Liver (tissue), 9 donors: ENCODE measurements around the gene AP1S1. TPM values are rescaled to one million over a fixed set of nuclear protein-coding genes. Genes with fewer than 3 reads are reported as not detected.

Experiments used
- DNase-seq: peaks from one replicate; pipeline ENCODE4 v3.0.0-alpha.2; 2017; ENCODE audit warnings: low spot score
- H3K27ac ChIP-seq, 2 donors: one replicate each; pipeline ENCODE4 v1.7.0; 2013; ENCODE audit warnings: inconsistent platforms in 2 of 2, low read length in 2 of 2, control low read depth in 1 of 2, low read depth in 1 of 2, mild to moderate bottlenecking in 1 of 2
- H3K27me3 ChIP-seq, 4 donors: one replicate each; pipeline versions ENCODE4 v1.6.1 to v1.7.0; 2013; ENCODE audit warnings: low read length in 3 of 4, inconsistent platforms in 1 of 4, mild to moderate bottlenecking in 1 of 4, moderate library complexity in 1 of 4; ENCODE audit not compliant: control insufficient read depth in 4 of 4, insufficient read depth in 4 of 4
- H3K36me3 ChIP-seq, 4 donors: one replicate each; pipeline versions ENCODE4 v1.6.1 to v1.7.0; 2013; ENCODE audit warnings: low read length in 3 of 4, mild to moderate bottlenecking in 3 of 4, low read depth in 1 of 4, moderate library complexity in 1 of 4; ENCODE audit not compliant: control insufficient read depth in 4 of 4, insufficient read depth in 3 of 4
- H3K4me1 ChIP-seq, 4 donors: one replicate each; pipeline versions ENCODE4 v1.6.1 to v1.7.0; 2013; ENCODE audit warnings: low read length in 3 of 4, mild to moderate bottlenecking in 3 of 4, moderate library complexity in 1 of 4; ENCODE audit not compliant: control insufficient read depth in 4 of 4, insufficient read depth in 4 of 4
- H3K4me3 ChIP-seq, 3 donors: one replicate each; pipeline versions ENCODE4 v1.6.1 to v1.7.0; 2013; ENCODE audit warnings: low read length in 3 of 3, control low read depth in 1 of 3, low read depth in 1 of 3, mild to moderate bottlenecking in 1 of 3
- H3K9ac ChIP-seq, 2 donors: one replicate each; pipeline ENCODE4 v1.7.0; 2013; ENCODE audit warnings: low read length in 2 of 2, mild to moderate bottlenecking in 2 of 2, moderate library complexity in 2 of 2, control low read depth in 1 of 2, low read depth in 1 of 2
- H3K9me3 ChIP-seq, 4 donors: one replicate each; pipeline versions ENCODE4 v1.6.1 to v1.7.0; 2013; ENCODE audit warnings: low read length in 3 of 4; ENCODE audit not compliant: control insufficient read depth in 4 of 4
- CTCF ChIP-seq: fragments of 150-350 bp; IDR thresholded peaks from 2 replicates; pipeline ENCODE4 v1.5.1; 2017; ENCODE audit warnings: improper control_type of control experiment, low read depth, low read length; ENCODE audit not compliant: missing input control
- EGR1 ChIP-seq, 2 donors: IDR thresholded peaks; 2 replicates each; pipeline ENCODE4 v1.6.1; 2016 to 2018; ENCODE audit warnings: antibody characterized with exemption in 2 of 2, low read depth in 2 of 2
- FOXA1 ChIP-seq: IDR thresholded peaks from 2 replicates; pipeline ENCODE4 v1.6.1; 2016; ENCODE audit warnings: antibody characterized with exemption
- FOXA2 ChIP-seq: IDR thresholded peaks from 2 replicates; pipeline ENCODE4 v1.6.1; 2016; ENCODE audit warnings: antibody characterized with exemption
- GABPA ChIP-seq, 2 donors: IDR thresholded peaks in 1 of 2; conservative IDR thresholded peaks in 1 of 2; 2 replicates each; pipeline ENCODE4 v1.6.1; 2016; ENCODE audit warnings: antibody characterized with exemption in 2 of 2, mild to moderate bottlenecking in 1 of 2, moderate library complexity in 1 of 2
- JUND ChIP-seq, 2 donors: IDR thresholded peaks; 2 replicates each; pipeline ENCODE4 v1.6.1; 2016; ENCODE audit warnings: antibody characterized with exemption in 2 of 2
- RAD21 ChIP-seq, 2 donors: IDR thresholded peaks; 2 replicates each; pipeline ENCODE4 v1.6.1; 2016; ENCODE audit warnings: antibody characterized with exemption in 2 of 2, mild to moderate bottlenecking in 2 of 2
- RXRA ChIP-seq, 2 donors: IDR thresholded peaks; 2 replicates each; pipeline ENCODE4 v1.6.1; 2017 to 2018; ENCODE audit warnings: antibody characterized with exemption in 2 of 2, mild to moderate bottlenecking in 1 of 2
- SP1 ChIP-seq: IDR thresholded peaks from 2 replicates; pipeline ENCODE4 v1.6.1; 2018; ENCODE audit warnings: antibody characterized with exemption, mild to moderate bottlenecking
- TAF1 ChIP-seq: conservative IDR thresholded peaks from 2 replicates; pipeline ENCODE4 v1.6.1; 2016; ENCODE audit warnings: antibody characterized with exemption, mild to moderate bottlenecking
- YY1 ChIP-seq: IDR thresholded peaks from 2 replicates; pipeline ENCODE4 v1.6.1; 2016; ENCODE audit warnings: antibody characterized with exemption, mild to moderate bottlenecking
- ZBTB33 ChIP-seq: IDR thresholded peaks from 2 replicates; pipeline ENCODE4 v1.6.1; 2016; ENCODE audit warnings: antibody characterized with exemption
- WGBS: extraction: QIAGEN DNeasy Blood & Tissue Kit; methylation state at CpG from one replicate; pipeline ENCODE4 v1.1.7; 2013; 5-methylcytosine and 5-hydroxymethylcytosine counted together
- polyA plus RNA-seq, 2 donors: library from polyadenylated mRNA; stranded (reverse) in 1 of 2; unstranded in 1 of 2; fragments of 200-250 nt in 1 of 2; fragments of >200 nt in 1 of 2; fragmentation: Nextera tagmentation in 1 of 2; extraction: Ambion mirVana in 1 of 2; gene quantifications; one replicate each; pipeline versions ENCODE4 v1.2.1 to v1.2.3, GENCODE V29; 2013 to 2015
- total RNA-seq, 2 donors: library from RNA; depleted of rRNA; stranded (reverse); fragments of >200 nt; gene quantifications; one replicate each; pipeline ENCODE4 v1.2.3, GENCODE V29; 2014
- TF ChIP-seq, protein P1 (sequence below): IDR thresholded peaks from 2 replicates; pipeline ENCODE4 v1.6.1; 2016; ENCODE audit warnings: antibody characterized with exemption, mild to moderate bottlenecking
- donor health status: healthy.
- donor health status: healthy.
- donor health status: healthy.
- donor health status: healthy.
- donor health status: healthy.

AP1S1 gene
- total and polyA plus RNA-seq, 4 donors = 13.8 to 25.7 (median 22.0) TPM

- H3K4me3 ChIP-seq = no peak overlapping the region
- H3K27me3 ChIP-seq = peaks cover 9 to 19% (median 18%) of the 10 kb centered on the region in 4 donors
- TF ChIP-seq YY1 = no peak
- no peak for TF ChIP-seq ZBTB33
- TF ChIP-seq, protein P1, sequence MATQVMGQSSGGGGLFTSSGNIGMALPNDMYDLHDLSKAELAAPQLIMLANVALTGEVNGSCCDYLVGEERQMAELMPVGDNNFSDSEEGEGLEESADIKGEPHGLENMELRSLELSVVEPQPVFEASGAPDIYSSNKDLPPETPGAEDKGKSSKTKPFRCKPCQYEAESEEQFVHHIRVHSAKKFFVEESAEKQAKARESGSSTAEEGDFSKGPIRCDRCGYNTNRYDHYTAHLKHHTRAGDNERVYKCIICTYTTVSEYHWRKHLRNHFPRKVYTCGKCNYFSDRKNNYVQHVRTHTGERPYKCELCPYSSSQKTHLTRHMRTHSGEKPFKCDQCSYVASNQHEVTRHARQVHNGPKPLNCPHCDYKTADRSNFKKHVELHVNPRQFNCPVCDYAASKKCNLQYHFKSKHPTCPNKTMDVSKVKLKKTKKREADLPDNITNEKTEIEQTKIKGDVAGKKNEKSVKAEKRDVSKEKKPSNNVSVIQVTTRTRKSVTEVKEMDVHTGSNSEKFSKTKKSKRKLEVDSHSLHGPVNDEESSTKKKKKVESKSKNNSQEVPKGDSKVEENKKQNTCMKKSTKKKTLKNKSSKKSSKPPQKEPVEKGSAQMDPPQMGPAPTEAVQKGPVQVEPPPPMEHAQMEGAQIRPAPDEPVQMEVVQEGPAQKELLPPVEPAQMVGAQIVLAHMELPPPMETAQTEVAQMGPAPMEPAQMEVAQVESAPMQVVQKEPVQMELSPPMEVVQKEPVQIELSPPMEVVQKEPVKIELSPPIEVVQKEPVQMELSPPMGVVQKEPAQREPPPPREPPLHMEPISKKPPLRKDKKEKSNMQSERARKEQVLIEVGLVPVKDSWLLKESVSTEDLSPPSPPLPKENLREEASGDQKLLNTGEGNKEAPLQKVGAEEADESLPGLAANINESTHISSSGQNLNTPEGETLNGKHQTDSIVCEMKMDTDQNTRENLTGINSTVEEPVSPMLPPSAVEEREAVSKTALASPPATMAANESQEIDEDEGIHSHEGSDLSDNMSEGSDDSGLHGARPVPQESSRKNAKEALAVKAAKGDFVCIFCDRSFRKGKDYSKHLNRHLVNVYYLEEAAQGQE = no peak
- no peak for TF ChIP-seq RAD21 (IDR thresholded peaks at IDR 0.05)
- no peak for TF ChIP-seq SP1
- TF ChIP-seq EGR1 (IDR thresholded peaks at IDR 0.05; ENCODE audit: low read depth in 2 of 2) = no peak
- TF ChIP-seq GABPA (IDR thresholded peaks at IDR 0.05 in 1 of 2, conservative IDR thresholded peaks at IDR 0.05 in 1 of 2) = no peak
- no peak for TF ChIP-seq RXRA (IDR thresholded peaks at IDR 0.05)
- no peaks in the 10 kb centered on the region for H3K9me3 ChIP-seq
- H3K4me1 ChIP-seq = peaks cover 14 to 43% (median 18%) of the 10 kb centered on the region in 4 donors
- H3K27ac ChIP-seq = no peak overlapping the region
- no peaks in the 10 kb centered on the region for H3K36me3 ChIP-seq
- no peak overlapping the region for H3K9ac ChIP-seq
- DNase-seq = no peak
- 4% methylated on average over 18 of the region's 18 CpGs for WGBS
Observed at GRCh38 chr7:101169110-101169837, 15.0 kb downstream of the AP1S1 start.

DNA sequence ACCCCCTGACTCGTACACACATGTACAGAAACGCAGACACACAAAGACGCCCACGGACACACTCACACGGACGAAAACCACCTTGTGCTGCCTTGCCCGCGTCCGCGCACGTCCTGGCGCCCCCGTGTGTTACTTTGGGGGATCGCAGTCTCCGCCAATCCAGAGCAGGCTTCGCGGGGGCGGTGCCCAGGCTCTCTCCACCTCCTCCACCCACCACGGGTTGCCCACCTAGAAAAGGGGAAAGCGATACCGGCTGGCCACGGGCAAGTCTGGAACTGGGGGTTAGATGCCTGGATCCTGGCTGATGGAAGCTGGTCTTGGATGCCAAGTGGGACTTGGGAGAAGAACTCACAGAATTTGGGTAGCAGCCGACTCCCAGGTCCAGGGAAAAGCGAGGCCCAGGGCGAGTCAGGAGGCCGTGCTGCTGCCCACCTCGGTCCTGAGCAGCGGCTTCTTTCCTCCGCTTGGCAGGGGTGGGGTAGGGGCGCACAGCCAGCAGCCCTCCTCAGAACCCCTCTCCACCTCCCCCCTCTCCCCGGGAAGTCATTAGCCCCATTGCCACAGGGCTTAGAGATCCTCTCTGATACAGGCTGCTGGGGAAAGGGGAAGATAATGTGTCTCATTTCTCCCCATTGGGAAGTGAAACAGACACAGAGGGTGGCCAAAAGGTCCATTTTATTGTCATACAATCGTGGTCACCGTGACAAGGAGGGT is 15.7 kb downstream of the AP1S1 start:
- no peaks in the 10 kb centered on the region for H3K36me3 ChIP-seq
- no peak overlapping the region for H3K4me3 ChIP-seq
- TF ChIP-seq RAD21 (IDR thresholded peaks at IDR 0.05) = peak; percentile 68 to 79
- TF ChIP-seq FOXA1 = no peak
- TF ChIP-seq FOXA2 = no peak
- no peak for TF ChIP-seq TAF1
- TF ChIP-seq JUND (IDR thresholded peaks at IDR 0.05) = no peak
- peak; percentile 76 for TF ChIP-seq CTCF
- TF ChIP-seq EGR1 (IDR thresholded peaks at IDR 0.05; ENCODE audit: low read depth in 2 of 2) = peak; percentile 84 to 86
- H3K27ac ChIP-seq = no peak overlapping the region
- 2% methylated on average over 33 of the region's 33 CpGs for WGBS
- H3K4me1 ChIP-seq = peaks cover 13 to 41% (median 17%) of the 10 kb centered on the region in 4 donors
- DNase-seq = peak; percentile 85
- H3K27me3 ChIP-seq = peaks cover 8 to 23% (median 18%) of the 10 kb centered on the region in 4 donors
- no peaks in the 10 kb centered on the region for H3K9me3 ChIP-seq
- no peak overlapping the region for H3K9ac ChIP-seq
